Epithelial cell of proximal tubule (primary cell): Measurements from ENCODE around the gene DNAJC5G. TPM values are rescaled to one million over a fixed set of nuclear protein-coding genes. Genes with fewer than 3 reads are reported as not detected.
"Not testable (repeated sequence)": the region's sequence is repeated elsewhere in the genome, so short reads cannot be mapped to it uniquely, and the experiment has no call there.

Source experiments
- DNase-seq: peaks from one replicate; pipeline ENCODE4 v3.0.0-alpha.2; 2011; ENCODE audit warnings: low read depth
- H3K4me3 ChIP-seq: 2 replicates; pipeline ENCODE4 v1.5.1; 2011; ENCODE audit warnings: low read depth, mild to moderate bottlenecking, low read length
- total RNA-seq: library from RNA; depleted of rRNA; stranded (reverse); fragments of >200 nt; gene quantifications from 2 replicates; pipeline ENCODE4 v1.2.3, GENCODE V29; 2015
- TF ChIP-seq, protein P1 (sequence below): conservative IDR thresholded peaks from 2 replicates; pipeline ENCODE4 v1.5.1; 2012; ENCODE audit warnings: low read depth, mild to moderate bottlenecking, low read length

The DNAJC5G gene
- total RNA-seq, 1 donor from 2014 or later: not detected

DNA sequence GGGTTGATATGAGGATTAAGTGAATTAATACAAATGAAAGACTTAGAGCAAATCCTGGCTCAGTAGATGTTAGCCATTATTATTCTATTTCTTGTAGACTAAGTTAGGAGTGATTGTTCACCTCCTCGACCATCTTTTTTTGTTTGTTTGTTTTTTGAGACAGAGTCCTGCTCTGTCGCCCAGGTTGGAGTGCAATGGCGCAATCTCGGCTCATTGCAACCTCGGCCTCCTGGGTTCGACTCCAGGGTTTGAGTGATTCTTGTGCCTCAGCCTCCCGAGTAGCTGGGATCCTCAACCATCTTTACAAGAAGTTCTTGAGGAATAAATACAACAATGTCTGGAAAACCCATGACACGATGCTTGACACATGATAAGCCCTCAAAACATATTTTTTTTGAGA lies 19.7 kb downstream of the DNAJC5G start:
- TF ChIP-seq, protein P1, sequence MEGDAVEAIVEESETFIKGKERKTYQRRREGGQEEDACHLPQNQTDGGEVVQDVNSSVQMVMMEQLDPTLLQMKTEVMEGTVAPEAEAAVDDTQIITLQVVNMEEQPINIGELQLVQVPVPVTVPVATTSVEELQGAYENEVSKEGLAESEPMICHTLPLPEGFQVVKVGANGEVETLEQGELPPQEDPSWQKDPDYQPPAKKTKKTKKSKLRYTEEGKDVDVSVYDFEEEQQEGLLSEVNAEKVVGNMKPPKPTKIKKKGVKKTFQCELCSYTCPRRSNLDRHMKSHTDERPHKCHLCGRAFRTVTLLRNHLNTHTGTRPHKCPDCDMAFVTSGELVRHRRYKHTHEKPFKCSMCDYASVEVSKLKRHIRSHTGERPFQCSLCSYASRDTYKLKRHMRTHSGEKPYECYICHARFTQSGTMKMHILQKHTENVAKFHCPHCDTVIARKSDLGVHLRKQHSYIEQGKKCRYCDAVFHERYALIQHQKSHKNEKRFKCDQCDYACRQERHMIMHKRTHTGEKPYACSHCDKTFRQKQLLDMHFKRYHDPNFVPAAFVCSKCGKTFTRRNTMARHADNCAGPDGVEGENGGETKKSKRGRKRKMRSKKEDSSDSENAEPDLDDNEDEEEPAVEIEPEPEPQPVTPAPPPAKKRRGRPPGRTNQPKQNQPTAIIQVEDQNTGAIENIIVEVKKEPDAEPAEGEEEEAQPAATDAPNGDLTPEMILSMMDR: no peak
- DNase-seq: no peak
- no peak overlapping the region for H3K4me3 ChIP-seq

DNA sequence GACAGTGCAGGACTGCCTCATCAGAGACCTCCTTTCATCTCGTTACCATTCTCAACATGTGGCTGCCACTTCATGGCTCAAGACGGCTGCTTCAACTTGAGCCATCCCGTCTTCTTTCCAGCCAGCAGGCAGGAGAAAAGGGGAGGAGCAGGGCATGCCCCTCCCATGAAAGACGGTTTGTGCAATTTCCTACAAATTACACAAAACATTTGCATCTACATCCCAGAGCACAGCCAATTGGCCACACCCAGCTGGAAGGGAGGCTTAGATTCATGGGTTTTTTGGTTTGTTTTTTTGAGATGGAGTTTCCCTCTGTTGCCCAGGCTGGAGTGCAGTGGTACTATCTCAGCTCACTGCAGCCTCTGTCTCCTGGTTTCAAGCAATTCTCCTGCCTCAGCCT lies 21.2 kb downstream of the DNAJC5G start:
- no peak overlapping the region for H3K4me3 ChIP-seq
- TF ChIP-seq, protein P1: no peak
- no peak for DNase-seq

GRCh38 chr2:27297195-27297594 lies 22.0 kb downstream of the DNAJC5G start:
- no peak for DNase-seq
- TF ChIP-seq, protein P1: no peak

DNA sequence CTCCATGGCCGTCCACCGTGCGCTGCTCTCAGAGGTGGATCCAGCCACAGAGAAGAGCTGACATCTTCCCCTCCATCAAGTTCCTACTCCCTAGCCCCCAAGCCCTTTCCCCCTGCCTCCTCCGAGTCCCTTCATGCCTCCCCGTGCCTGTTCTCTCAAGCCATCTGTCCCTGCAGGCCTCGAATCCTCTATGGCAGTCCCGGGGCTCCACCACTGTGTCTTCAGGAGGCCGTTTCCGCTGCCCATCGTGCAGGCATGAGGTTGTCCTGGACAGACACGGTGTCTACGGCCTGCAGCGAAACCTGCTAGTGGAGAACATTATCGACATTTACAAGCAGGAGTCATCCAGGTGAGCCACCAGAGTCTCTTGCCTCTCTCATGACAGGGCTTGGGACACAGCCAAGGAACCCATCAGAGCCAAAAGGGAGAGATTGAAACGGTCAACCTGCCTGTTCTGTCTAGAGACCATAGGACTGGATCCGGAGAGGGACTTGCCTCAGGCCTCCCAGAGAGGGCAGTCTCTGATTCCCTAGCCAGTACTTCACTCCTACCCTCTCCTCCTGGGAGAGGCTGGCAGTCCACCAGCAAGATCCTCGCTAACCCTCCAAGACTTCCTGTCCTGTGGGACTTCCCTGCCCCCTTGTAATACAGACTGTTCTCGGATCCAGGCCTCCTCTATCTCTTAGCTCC lies 23.3 kb downstream of the DNAJC5G start:
- H3K4me3 ChIP-seq: no peak overlapping the region
- TF ChIP-seq, protein P1: no peak
- DNase-seq: no peak

More at GRCh38 chr2:27297195-27297594, 22.0 kb downstream of the DNAJC5G start:
- no peak overlapping the region for H3K4me3 ChIP-seq

GRCh38 chr2:27300606-27301005 lies 25.4 kb downstream of the DNAJC5G start:
- not testable (repeated sequence) for DNase-seq, H3K4me3 ChIP-seq

DNA sequence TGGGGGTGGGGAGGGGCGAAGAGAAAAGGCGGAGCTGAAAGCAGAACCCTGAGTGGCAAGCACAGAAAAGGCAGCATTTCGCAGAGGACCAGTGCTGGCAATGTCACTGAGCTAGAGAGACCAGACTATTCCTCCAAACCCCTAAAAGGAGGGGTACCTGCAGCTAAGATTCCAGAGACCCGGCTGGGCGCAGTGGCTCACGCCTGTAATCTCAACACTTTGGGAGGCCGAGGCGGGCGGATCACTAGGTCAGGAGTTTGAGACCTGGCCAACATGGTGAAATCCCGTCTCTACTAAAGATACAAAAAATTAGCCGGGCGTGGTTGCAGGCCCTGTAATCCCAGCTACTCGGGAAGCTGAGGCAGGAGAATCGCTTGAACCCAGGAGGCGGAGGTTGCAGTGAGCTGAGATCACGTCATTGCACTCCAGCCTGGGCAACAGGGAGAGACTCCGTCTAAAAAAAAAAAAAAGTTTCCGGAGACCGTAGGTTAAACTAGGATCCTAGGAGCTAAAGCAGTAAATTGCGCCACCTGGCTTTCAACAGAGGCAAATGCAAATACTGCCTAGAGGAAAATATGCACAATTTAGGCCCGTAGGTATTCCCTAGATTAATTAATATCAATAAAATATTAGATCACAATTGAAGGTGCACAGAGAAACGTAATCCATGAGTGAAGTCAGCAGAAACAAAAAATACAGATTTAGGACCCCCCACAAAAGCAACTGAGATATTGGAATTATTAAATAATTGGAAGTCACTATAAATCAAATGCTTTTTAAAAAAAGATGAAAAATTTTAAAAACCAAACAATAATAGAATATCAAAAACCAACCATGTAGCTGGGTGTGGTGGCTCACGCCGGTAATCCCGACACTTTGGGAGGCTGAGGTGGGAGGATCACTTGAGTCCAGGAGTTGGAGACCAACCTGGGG lies 28.1 kb downstream of the DNAJC5G start:
- no peak for DNase-seq
- TF ChIP-seq, protein P1: peak; percentile 87
- H3K4me3 ChIP-seq: peak overlapping the region; percentile 17

- no peak for DNase-seq
- TF ChIP-seq, protein P1: no peak
- no peak overlapping the region for H3K4me3 ChIP-seq
Measured at GRCh38 chr2:27304488-27305240, 29.4 kb downstream of the DNAJC5G start.
